Activated CD8-positive, alpha-beta T cell treated with anti-CD3 and anti-CD28 coated beads for 36 hours (primary cell): ENCODE results near the gene NEDD4. TPM values are rescaled to one million over a fixed set of nuclear protein-coding genes. Genes with fewer than 3 reads are reported as not detected.

Source experiments
- ATAC-seq: fragments of 200-7000 bp; cut with Tn5 transposase; one replicate; pipeline ENCODE4 v1.10.0; 2021; ENCODE audit warnings: mild to moderate bottlenecking, moderate library complexity
- CTCF ChIA-PET: fragments of 350-600 bp; sonication (Branson Sonifier 250); formaldehyde crosslinking; loops from one replicate; lab custom pipeline; 2021; ENCODE audit warnings: antibody characterized with exemption; lab: Charles Lee
- POLR2A ChIA-PET: fragments of 350-600 bp; sonication (Branson Sonifier 250); formaldehyde crosslinking; loops from one replicate; lab custom pipeline; 2021; ENCODE audit warnings: antibody characterized with exemption; lab: Charles Lee
- DNase-seq: peaks from one replicate; pipeline ENCODE4 v3.0.0-alpha.2; 2020
- H3K27ac Mint-ChIP-seq: one replicate; pipeline ENCODE4 v1.8.0; 2021; ENCODE audit warnings: mild to moderate bottlenecking, mixed read lengths
- H3K27me3 Mint-ChIP-seq: one replicate; pipeline ENCODE4 v1.8.0; 2021; ENCODE audit warnings: mixed read lengths
- H3K36me3 Mint-ChIP-seq: one replicate; pipeline ENCODE4 v1.8.0; 2021; ENCODE audit warnings: low read depth, mixed read lengths
- H3K4me1 Mint-ChIP-seq: one replicate; pipeline ENCODE4 v1.8.0; 2021; ENCODE audit warnings: low read depth, mixed read lengths
- H3K4me3 Mint-ChIP-seq: one replicate; pipeline ENCODE4 v1.8.0; 2021; ENCODE audit warnings: mild to moderate bottlenecking, moderate library complexity, mixed read lengths
- H3K9me3 Mint-ChIP-seq: one replicate; pipeline ENCODE4 v1.8.0; 2021; ENCODE audit warnings: mixed read lengths
- intact Hi-C: fragments of 100-400 bp; cut with micrococcal nuclease; formaldehyde crosslinking; loops from one replicate; pipeline ENCODE4 v1.10.0; 2022
- total RNA-seq, 2 experiments: library from RNA; stranded (reverse); gene quantifications; one replicate each; pipeline ENCODE4 v1.2.3, GENCODE V29; 2021
- TF ChIP-seq, protein P1 (sequence below): fragments of 200-600 bp; IDR thresholded peaks from one replicate; pipeline ENCODE4 v1.8.0; 2022; ENCODE audit warnings: antibody characterized with exemption, mild to moderate bottlenecking

NEDD4 gene
- total RNA-seq, 2 experiments from 2014 or later, result 10.4 to 11.8 TPM

DNA sequence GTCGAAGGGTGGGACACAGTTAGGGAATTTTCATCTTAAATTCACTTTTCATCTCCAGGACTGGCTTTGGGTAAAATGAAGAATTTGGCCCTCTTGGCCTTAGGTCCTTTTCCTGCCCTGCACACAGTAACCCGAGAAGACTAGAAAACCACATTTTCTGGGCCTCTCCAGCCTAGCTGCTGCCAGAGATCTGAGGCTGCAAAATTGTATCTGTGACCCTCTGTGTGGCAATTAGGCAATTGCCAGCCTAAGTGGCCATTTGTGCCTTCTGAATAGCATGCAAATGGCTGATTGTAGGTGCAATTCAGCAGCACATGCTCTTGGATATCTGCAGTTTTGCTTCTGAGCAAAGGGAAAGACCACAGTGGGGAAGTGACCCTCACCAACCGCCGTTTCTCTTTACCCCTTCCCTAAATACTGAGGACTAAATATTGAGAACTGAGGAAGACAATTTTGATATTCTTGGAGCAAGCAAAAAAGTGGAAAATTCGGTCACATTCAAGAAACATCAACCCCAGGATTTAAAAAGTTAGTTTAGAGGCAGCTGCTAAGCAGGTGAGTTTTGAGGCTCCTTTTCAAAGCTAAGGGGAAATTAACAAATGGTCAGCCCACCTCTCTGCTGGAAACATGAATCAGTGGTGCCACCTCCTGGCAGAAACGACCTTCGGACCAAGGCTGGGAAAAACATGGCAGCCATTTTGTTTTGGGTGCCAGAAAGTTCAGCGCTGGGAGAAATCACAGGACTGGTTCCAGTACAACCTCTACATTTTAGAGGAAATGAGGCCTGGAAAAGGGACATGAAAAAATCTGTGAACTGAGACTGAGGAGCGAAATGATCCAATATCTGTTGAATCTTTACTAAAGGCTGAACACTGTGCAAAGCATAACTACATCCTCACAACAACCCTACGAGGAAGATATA is 193.9 kb downstream of the NEDD4 start:
- ChIA-PET CTCF (interaction anchor here (0.7 to 4.8 kb wide), 7 partner anchors 24 to 281 kb away, joined by 3 to 25 read pairs (median 4); no protein-coding TSS in a partner anchor), POLR2A (no interaction called here)
- no peaks in the 10 kb centered on the region for H3K36me3 Mint-ChIP-seq
- ATAC-seq (no peak), DNase-seq (peak; percentile 62)
- H3K9me3 Mint-ChIP-seq, result no peaks in the 10 kb centered on the region
- H3K4me3 Mint-ChIP-seq, result no peak overlapping the region
- no peak overlapping the region for H3K27ac Mint-ChIP-seq
- TF ChIP-seq, protein P1, sequence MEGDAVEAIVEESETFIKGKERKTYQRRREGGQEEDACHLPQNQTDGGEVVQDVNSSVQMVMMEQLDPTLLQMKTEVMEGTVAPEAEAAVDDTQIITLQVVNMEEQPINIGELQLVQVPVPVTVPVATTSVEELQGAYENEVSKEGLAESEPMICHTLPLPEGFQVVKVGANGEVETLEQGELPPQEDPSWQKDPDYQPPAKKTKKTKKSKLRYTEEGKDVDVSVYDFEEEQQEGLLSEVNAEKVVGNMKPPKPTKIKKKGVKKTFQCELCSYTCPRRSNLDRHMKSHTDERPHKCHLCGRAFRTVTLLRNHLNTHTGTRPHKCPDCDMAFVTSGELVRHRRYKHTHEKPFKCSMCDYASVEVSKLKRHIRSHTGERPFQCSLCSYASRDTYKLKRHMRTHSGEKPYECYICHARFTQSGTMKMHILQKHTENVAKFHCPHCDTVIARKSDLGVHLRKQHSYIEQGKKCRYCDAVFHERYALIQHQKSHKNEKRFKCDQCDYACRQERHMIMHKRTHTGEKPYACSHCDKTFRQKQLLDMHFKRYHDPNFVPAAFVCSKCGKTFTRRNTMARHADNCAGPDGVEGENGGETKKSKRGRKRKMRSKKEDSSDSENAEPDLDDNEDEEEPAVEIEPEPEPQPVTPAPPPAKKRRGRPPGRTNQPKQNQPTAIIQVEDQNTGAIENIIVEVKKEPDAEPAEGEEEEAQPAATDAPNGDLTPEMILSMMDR, result peak; percentile 54
- no peaks in the 10 kb centered on the region for H3K4me1 Mint-ChIP-seq
- intact Hi-C loops, result no loop called here
- H3K27me3 Mint-ChIP-seq, result peaks cover 11% of the 10 kb centered on the region

DNA sequence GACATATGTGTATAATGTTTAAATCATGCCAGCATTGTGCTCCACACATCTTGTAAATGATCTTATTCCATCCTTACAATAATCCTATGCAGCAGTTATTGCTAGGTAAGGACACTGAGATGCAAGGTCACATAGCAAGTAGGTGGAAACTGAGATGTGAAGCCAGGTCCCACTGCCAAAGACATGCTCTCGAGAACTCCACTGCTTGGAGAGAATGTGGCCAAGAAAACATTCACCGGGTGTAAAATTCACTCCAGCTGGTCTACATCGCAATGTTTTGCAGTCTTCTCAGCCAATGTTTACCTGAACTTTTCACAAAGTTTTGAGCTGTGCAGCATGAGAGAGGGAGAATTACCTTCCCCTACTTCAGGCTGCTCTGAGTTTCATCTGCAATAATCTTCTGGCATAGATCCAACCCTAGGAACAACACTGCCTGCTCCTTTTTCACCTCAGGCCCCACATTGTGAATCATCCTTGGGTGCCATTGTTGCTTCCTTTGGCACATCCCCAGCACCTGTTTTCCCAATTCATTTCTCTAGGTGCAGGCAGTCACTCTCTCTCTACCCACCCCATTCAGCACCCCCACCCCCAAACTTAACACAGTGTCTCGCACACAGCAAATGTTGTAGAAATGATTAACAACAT is 197.0 kb downstream of the NEDD4 start:
- TF ChIP-seq, protein P1, result no peak
- ATAC-seq, result no peak
- Mint-ChIP-seq H3K9me3 (peaks cover 1% of the 10 kb centered on the region), H3K4me3 (no peak overlapping the region), H3K27ac (no peak overlapping the region), H3K27me3 (peaks cover 9% of the 10 kb centered on the region), H3K4me1 (no peaks in the 10 kb centered on the region), H3K36me3 (no peaks in the 10 kb centered on the region)
- no peak for DNase-seq
- ChIA-PET POLR2A (no interaction called here), CTCF (interaction anchor here (1.3 to 2.2 kb wide), 2 partner anchors 21 to 148 kb away, joined by 3 to 7 read pairs; no protein-coding TSS in a partner anchor)
- intact Hi-C loops, result no loop called here

DNA sequence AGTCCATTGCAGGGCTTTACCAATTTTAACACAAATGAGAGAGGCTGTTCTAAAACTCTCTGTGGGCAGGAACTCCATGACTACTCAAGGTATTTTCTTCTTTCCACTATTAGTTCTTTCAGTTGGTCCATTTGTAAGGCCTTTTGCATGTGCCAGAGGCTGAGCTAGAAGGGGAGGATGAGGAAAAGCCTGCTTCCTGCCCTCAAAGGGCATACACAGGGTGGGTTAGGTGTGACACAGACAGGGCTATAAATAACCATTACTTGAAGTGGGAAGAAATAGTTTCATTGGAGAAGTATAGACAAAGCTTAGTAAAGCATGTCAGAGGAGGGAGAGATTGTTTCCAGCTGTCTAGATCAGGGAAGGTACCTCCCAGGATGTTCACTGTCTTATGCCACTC is 198.4 kb downstream of the NEDD4 start:
- H3K36me3 Mint-ChIP-seq, result no peaks in the 10 kb centered on the region
- H3K4me1 Mint-ChIP-seq, result no peaks in the 10 kb centered on the region
- H3K9me3 Mint-ChIP-seq, result peaks cover 1% of the 10 kb centered on the region
- ChIA-PET POLR2A (no interaction called here), CTCF (interaction anchor here (1.3 to 2.2 kb wide), 2 partner anchors 20 to 147 kb away, joined by 3 to 7 read pairs; no protein-coding TSS in a partner anchor)
- no peak for DNase-seq
- peaks cover 9% of the 10 kb centered on the region for H3K27me3 Mint-ChIP-seq
- TF ChIP-seq, protein P1, result no peak
- intact Hi-C loops, result no loop called here
- ATAC-seq, result no peak
- no peak overlapping the region for H3K27ac Mint-ChIP-seq
- no peak overlapping the region for H3K4me3 Mint-ChIP-seq

DNA sequence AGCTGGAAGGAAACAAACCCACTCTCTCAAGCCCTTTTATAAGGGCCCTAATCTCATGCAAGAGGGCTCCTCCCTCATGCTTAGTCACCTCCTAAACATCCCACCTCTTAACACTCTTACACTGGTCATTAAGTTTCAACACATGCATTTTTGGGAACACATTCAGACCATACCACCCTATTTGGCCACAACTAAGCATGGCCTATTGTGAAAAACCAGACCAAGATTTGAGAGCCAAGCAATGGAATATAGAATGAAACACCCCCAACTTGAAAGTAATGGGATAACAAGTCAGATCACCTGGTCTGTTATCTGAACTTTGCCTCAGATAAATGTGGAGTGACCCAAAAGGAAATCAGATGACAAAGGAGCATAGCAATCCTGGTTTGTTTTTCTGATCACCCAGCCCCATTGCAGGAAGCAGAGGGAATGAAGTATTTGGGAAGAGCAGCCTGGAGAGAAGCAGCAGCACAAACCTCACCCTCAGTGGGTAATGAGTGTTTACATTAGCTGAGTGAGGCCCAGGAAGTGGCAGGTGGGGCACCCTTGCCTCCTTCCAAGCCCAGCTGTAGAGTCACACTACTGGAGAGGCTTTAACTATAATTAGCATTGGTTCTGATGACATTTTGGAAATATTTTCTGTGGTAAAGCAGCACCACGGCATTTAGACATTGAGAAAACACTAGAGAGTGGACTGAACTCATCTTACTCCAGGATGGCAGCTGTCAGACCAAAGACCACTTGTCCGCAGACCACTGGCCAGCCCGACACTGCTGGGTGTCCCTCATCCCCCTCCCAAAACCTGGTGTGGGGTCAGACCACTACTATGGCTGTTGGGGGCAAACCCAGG is 201.6 kb downstream of the NEDD4 start:
- intact Hi-C loops, result loop anchor here (5.0 kb wide), 1 partner anchor 56 kb away; no protein-coding TSS in a partner anchor
- POLR2A ChIA-PET, result no interaction called here
- TF ChIP-seq, protein P1, result no peak
- peaks cover 1% of the 10 kb centered on the region for H3K9me3 Mint-ChIP-seq
- H3K4me1 Mint-ChIP-seq, result no peaks in the 10 kb centered on the region
- peaks cover 8% of the 10 kb centered on the region for H3K27me3 Mint-ChIP-seq
- CTCF ChIA-PET, result interaction anchor here (1.4 to 1.8 kb wide), 2 partner anchors 17 to 54 kb away, joined by 5 to 7 read pairs; no protein-coding TSS in a partner anchor
- no peak for DNase-seq
- no peak overlapping the region for H3K4me3 Mint-ChIP-seq
- no peak overlapping the region for H3K27ac Mint-ChIP-seq
- H3K36me3 Mint-ChIP-seq, result no peaks in the 10 kb centered on the region
- no peak for ATAC-seq
